DOHH2 (cell line): ENCODE measurements around the gene MLLT3.

ENCODE experiments used
- H3F3A ChIP-seq: fragments of 200-600 bp; sonication (generic), shearing (Covaris generic); 2 replicates; pipeline ENCODE4 v1.6.0; 2016; ENCODE audit warnings: antibody characterized with exemption, mild to moderate bottlenecking; ENCODE audit not compliant: control insufficient read depth, insufficient read depth
- H3K27ac ChIP-seq: fragments of 200-600 bp; sonication (generic); 2 replicates; pipeline ENCODE4 v1.5.1; 2014; ENCODE audit warnings: low read depth, mild to moderate bottlenecking, low read length, moderate library complexity
- H3K27me3 ChIP-seq: fragments of 200-600 bp; sonication (generic); 2 replicates; pipeline ENCODE4 v1.6.1; 2014; ENCODE audit warnings: mild to moderate bottlenecking, low read length, mixed read lengths; ENCODE audit not compliant: control insufficient read depth
- H3K36me3 ChIP-seq: fragments of 200-600 bp; sonication (generic); 2 replicates; pipeline ENCODE4 v1.6.1; 2014; ENCODE audit warnings: mild to moderate bottlenecking, low read length, moderate library complexity, mixed read lengths; ENCODE audit not compliant: control insufficient read depth
- H3K4me1 ChIP-seq: fragments of 200-600 bp; sonication (generic); 2 replicates; pipeline ENCODE4 v1.6.1; 2014; ENCODE audit warnings: mild to moderate bottlenecking, low read length, mixed read lengths; ENCODE audit not compliant: control insufficient read depth
- H3K4me2 ChIP-seq: fragments of 200-600 bp; sonication (generic); 2 replicates; pipeline ENCODE4 v1.6.0; 2014; ENCODE audit warnings: mild to moderate bottlenecking, low read length, moderate library complexity
- H3K4me3 ChIP-seq: fragments of 200-600 bp; sonication (generic); 2 replicates; pipeline ENCODE4 v1.5.1; 2014; ENCODE audit warnings: mild to moderate bottlenecking, low read length, mixed read lengths
- H3K79me2 ChIP-seq: fragments of 200-600 bp; sonication (generic); 2 replicates; pipeline ENCODE4 v1.6.1; 2014; ENCODE audit warnings: mild to moderate bottlenecking, low read length, mixed read lengths; ENCODE audit not compliant: control insufficient read depth
- H3K9me2 ChIP-seq: fragments of 200-600 bp; sonication (generic); replicated peaks from 2 replicates; pipeline ENCODE4 v1.6.1; 2014; ENCODE audit warnings: mild to moderate bottlenecking, low read length, mixed read lengths; ENCODE audit not compliant: control insufficient read depth
- H3K9me3 ChIP-seq: fragments of 200-600 bp; sonication (generic); 2 replicates; pipeline ENCODE4 v1.6.1; 2014; ENCODE audit warnings: antibody characterized with exemption, low read length, mixed read lengths; ENCODE audit not compliant: control insufficient read depth, insufficient read depth
- H4K20me1 ChIP-seq: fragments of 200-600 bp; sonication (generic); 2 replicates; pipeline ENCODE4 v1.6.0; 2014; ENCODE audit warnings: low read depth, mild to moderate bottlenecking, antibody characterized with exemption, low read length, moderate library complexity; ENCODE audit not compliant: control insufficient read depth, insufficient read depth
- CTCF ChIP-seq: fragments of 200-600 bp; sonication (generic); IDR thresholded peaks from one replicate; pipeline ENCODE4 v1.5.1; 2014; ENCODE audit warnings: antibody characterized with exemption, mild to moderate bottlenecking, low read depth, low read length; ENCODE audit not compliant: poor library complexity, severe bottlenecking
- EZH2phosphoT487 ChIP-seq: fragments of 200-600 bp; sonication (generic); IDR thresholded peaks from 2 replicates; pipeline ENCODE4 v1.6.1; 2017; ENCODE audit warnings: borderline replicate concordance, mild to moderate bottlenecking, antibody characterized with exemption, low read length, moderate library complexity, mixed read lengths

The MLLT3 gene

GRCh38 chr9:20526500-20527319, 95.6 kb downstream of the MLLT3 start:
- no peaks in the 10 kb centered on the region for H3F3A ChIP-seq
- H4K20me1 ChIP-seq: peaks cover 2% of the 10 kb centered on the region; the same call in 1 of the 2 replicates
- no peaks in the 10 kb centered on the region for H3K9me2 ChIP-seq
- H3K4me1 ChIP-seq: peaks cover 3% of the 10 kb centered on the region; the same call in 1 of the 2 replicates
- TF ChIP-seq CTCF: no peak
- TF ChIP-seq EZH2phosphoT487: no peak
- no peak overlapping the region for H3K27ac ChIP-seq
- no peaks in the 10 kb centered on the region for H3K79me2 ChIP-seq
- H3K4me3 ChIP-seq: no peak overlapping the region
- H3K36me3 ChIP-seq: no peaks in the 10 kb centered on the region
- no peaks in the 10 kb centered on the region for H3K27me3 ChIP-seq
- no peak overlapping the region for H3K4me2 ChIP-seq
- H3K9me3 ChIP-seq: no peaks in the 10 kb centered on the region

GRCh38 chr9:20524776-20525175, 97.5 kb downstream of the MLLT3 start:
- no peaks in the 10 kb centered on the region for H3K36me3 ChIP-seq
- TF ChIP-seq EZH2phosphoT487 (no peak), CTCF (peak; percentile 45)
- peaks cover 3% of the 10 kb centered on the region; the same call in 1 of the 2 replicates for H3K4me1 ChIP-seq
- no peak overlapping the region for H3K27ac ChIP-seq
- no peak overlapping the region for H3K4me3 ChIP-seq
- H3K9me3 ChIP-seq: no peaks in the 10 kb centered on the region
- no peak overlapping the region for H3K4me2 ChIP-seq
- peaks cover 2% of the 10 kb centered on the region; the same call in 1 of the 2 replicates for H4K20me1 ChIP-seq
- no peaks in the 10 kb centered on the region for H3K9me2 ChIP-seq
- no peaks in the 10 kb centered on the region for H3K27me3 ChIP-seq
- no peaks in the 10 kb centered on the region for H3K79me2 ChIP-seq
- no peaks in the 10 kb centered on the region for H3F3A ChIP-seq

- Histone ChIP-seq H3K9me2 (no peaks in the 10 kb centered on the region), H3K27ac (no peak overlapping the region), H3F3A (no peaks in the 10 kb centered on the region), H3K4me2 (no peak overlapping the region), H3K4me1 (no peaks in the 10 kb centered on the region), H3K4me3 (no peak overlapping the region), H4K20me1 (no peaks in the 10 kb centered on the region), H3K27me3 (no peaks in the 10 kb centered on the region), H3K36me3 (no peaks in the 10 kb centered on the region), H3K79me2 (no peaks in the 10 kb centered on the region), H3K9me3 (no peaks in the 10 kb centered on the region)
- TF ChIP-seq CTCF: no peak
- TF ChIP-seq EZH2phosphoT487: no peak
These were observed 103.6 kb downstream of the MLLT3 start for GRCh38 chr9:20518737-20519136.
